Peyer's patch (tissue), 4 donors: ENCODE measurements around the gene BCL3.

Experiments
- POLR2A ChIP-seq, 2 donors: fragments of 450-650 bp; IDR thresholded peaks; one replicate each; pipeline ENCODE4 v1.5.1; 2017; ENCODE audit warnings: antibody characterized with exemption in 2 of 2, mild to moderate bottlenecking in 2 of 2, moderate library complexity in 2 of 2
- TF ChIP-seq, protein P1 (sequence below), 6 experiments: fragments of 450-650 bp in 4 of 6; fragments of 200-600 bp in 2 of 6; sonication (generic) in 1 of 6; IDR thresholded peaks; one replicate each; pipeline ENCODE4 v1.5.1; 2017 to 2019; ENCODE audit warnings: antibody characterized with exemption in 6 of 6, mild to moderate bottlenecking in 3 of 6, moderate library complexity in 1 of 6

DNA sequence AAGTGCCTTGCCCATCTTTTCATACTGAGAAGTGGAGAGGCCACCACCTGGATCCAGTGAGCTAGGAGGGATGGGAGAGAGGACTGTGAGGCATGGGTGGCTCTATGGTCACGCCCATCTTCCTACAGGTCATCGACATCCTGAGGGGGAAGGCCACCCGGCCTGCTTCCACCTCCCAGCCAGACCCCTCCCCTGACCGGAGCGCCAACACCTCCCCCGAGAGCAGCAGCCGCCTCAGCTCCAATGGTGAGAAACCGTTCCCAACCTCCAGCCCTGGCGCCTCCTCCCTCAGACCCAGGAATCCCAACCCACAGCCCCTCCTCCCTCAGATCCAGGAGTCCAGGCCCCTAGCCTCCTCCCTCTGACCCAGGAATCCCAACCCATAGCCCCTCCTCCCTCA is 10.1 kb downstream of the BCL3 start:
- TF ChIP-seq, protein P1, sequence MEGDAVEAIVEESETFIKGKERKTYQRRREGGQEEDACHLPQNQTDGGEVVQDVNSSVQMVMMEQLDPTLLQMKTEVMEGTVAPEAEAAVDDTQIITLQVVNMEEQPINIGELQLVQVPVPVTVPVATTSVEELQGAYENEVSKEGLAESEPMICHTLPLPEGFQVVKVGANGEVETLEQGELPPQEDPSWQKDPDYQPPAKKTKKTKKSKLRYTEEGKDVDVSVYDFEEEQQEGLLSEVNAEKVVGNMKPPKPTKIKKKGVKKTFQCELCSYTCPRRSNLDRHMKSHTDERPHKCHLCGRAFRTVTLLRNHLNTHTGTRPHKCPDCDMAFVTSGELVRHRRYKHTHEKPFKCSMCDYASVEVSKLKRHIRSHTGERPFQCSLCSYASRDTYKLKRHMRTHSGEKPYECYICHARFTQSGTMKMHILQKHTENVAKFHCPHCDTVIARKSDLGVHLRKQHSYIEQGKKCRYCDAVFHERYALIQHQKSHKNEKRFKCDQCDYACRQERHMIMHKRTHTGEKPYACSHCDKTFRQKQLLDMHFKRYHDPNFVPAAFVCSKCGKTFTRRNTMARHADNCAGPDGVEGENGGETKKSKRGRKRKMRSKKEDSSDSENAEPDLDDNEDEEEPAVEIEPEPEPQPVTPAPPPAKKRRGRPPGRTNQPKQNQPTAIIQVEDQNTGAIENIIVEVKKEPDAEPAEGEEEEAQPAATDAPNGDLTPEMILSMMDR (IDR thresholded peaks at IDR 0.05): no peak
- no peak for TF ChIP-seq POLR2A (IDR thresholded peaks at IDR 0.05)
